OCI-LY7 (cell line): ENCODE measurements around the gene KNSTRN.

Source experiments
- EZH2phosphoT487 ChIP-seq: fragments of 200-600 bp; sonication (generic); IDR thresholded peaks from 2 replicates; pipeline ENCODE4 v1.6.1; 2018; ENCODE audit warnings: low read depth, borderline replicate concordance, mild to moderate bottlenecking, mixed run types, antibody characterized with exemption, low read length, moderate library complexity, mixed read lengths
- TF ChIP-seq, protein P1 (sequence below): fragments of 200-600 bp; sonication (generic); conservative IDR thresholded peaks from 2 replicates; pipeline ENCODE4 v1.5.1; 2014; ENCODE audit warnings: mild to moderate bottlenecking, antibody characterized with exemption, low read length, moderate library complexity, mixed read lengths

DNA sequence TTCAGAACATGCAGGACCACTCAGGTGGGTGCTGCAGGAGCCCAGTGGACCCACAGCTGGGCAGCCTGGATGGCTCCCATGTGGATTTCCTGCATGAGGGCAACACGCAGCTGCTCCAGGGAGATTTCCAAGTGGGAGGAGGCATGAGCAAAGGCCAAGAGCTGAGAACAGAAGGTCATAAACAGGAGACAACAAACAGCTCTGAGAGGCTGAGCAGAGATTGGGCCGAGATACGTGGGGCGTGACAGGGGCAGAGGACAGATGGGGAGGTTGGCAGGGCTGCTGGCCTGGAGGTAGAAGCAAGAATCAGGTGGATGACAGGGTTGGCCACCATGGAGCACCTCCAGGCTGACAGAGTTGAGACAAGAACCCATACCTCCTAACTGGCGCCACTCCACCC is 28.8 kb upstream of the KNSTRN start:
- TF ChIP-seq, protein P1, sequence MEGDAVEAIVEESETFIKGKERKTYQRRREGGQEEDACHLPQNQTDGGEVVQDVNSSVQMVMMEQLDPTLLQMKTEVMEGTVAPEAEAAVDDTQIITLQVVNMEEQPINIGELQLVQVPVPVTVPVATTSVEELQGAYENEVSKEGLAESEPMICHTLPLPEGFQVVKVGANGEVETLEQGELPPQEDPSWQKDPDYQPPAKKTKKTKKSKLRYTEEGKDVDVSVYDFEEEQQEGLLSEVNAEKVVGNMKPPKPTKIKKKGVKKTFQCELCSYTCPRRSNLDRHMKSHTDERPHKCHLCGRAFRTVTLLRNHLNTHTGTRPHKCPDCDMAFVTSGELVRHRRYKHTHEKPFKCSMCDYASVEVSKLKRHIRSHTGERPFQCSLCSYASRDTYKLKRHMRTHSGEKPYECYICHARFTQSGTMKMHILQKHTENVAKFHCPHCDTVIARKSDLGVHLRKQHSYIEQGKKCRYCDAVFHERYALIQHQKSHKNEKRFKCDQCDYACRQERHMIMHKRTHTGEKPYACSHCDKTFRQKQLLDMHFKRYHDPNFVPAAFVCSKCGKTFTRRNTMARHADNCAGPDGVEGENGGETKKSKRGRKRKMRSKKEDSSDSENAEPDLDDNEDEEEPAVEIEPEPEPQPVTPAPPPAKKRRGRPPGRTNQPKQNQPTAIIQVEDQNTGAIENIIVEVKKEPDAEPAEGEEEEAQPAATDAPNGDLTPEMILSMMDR, result no peak
- TF ChIP-seq EZH2phosphoT487, result no peak
